OCI-LY7 (cell line): Measurements from ENCODE around the gene MTHFD2L.

Experiments
- CTCF ChIP-seq: fragments of 200-600 bp; sonication (generic); conservative IDR thresholded peaks from 2 replicates; pipeline ENCODE4 v1.5.1; 2014; ENCODE audit warnings: mild to moderate bottlenecking, antibody characterized with exemption, low read length, moderate library complexity, mixed read lengths
- EZH2phosphoT487 ChIP-seq: fragments of 200-600 bp; sonication (generic); IDR thresholded peaks from 2 replicates; pipeline ENCODE4 v1.6.1; 2018; ENCODE audit warnings: low read depth, borderline replicate concordance, mild to moderate bottlenecking, mixed run types, antibody characterized with exemption, low read length, moderate library complexity, mixed read lengths

- TF ChIP-seq CTCF (no peak), EZH2phosphoT487 (no peak)
Observed at GRCh38 chr4:74156521-74156920, 1.4 kb upstream of the MTHFD2L start.
